ENCODE measurements around the gene RSPRY1.
"Not testable (repeated sequence)": the region's sequence is repeated elsewhere in the genome, so short reads cannot be mapped to it uniquely, and the experiment has no call there.

Gene RSPRY1

GRCh38 chr16:57255686-57256415, 69.7 kb downstream of the RSPRY1 start:
- no peak for DNase-seq (ENCODE audit: low read depth)

DNA sequence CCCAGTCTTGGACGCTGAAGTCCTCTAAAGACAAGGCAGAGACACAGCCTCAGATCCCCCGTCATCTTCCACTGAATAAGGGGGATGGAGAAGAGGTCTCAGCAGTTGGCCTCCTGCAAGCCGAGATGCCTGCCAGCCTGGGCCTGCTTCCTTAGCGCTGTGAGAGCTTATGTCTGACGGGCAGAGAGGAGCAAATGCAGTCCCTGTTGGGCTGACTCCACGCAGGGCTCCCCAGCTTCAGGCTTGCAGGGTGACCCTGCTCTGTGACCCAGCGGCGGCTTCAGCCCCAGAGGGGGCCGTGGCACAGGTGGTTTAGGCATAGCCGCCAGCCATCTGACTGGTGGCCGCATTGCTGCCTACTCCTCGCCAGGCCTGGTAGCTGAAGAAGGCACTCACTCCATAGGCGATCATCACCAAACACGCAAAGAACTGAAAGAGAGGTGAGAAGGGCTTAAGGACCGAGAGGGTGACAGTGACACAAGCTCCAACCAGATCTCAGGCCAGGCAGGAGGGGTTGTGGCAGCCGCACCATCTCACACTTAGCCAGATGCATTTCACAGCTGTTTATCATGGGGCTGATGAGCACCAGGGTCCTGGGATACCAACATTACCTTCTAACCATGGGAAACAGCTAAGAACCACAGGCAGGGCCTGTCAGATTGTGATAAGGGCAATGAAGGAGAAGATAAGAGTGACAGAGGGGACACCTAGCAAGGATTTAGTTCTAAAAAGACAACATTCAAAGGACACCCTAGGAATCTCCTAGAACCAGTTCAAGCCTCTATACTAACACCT, 70.7 kb downstream of the RSPRY1 start:
- DNase-seq (ENCODE audit: low read depth), result no peak

DNA sequence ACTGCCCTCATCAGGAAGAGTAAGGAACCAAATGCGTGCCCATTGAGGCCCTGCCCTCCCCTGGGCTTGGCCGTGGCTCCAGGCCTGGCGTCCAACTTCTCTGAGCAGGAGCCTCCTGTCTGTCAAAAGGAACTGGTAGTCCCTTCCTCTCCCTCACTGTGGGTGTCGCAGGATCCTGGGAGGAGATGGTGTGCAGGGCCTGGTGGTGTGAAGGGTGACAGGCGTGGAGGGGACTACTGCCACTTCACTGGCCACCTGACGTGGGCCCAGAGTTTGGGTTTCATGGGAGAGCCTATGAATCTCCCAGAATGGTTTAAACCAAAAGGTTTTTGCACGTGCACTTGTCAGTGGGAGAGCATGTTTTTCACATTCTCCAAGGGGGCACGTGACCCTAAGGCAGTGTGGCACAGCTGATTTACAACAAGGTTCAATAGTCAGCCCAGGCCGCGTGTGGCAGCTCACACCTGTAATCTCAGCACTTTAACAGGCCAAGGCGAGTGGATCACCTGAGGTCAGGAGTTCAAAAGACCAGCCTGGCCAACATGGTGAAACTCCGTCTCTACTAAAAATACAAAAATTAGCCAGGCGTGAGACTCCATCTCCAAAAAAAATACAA, 71.4 kb downstream of the RSPRY1 start:
- DNase-seq (ENCODE audit: low read depth), result no peak

- no peak for DNase-seq (ENCODE audit: low read depth)
These were observed 72.2 kb downstream of the RSPRY1 start for GRCh38 chr16:57258226-57258909.

GRCh38 chr16:57258910-57259475, 72.9 kb downstream of the RSPRY1 start:
- DNase-seq (ENCODE audit: low read depth), result no peak

DNA sequence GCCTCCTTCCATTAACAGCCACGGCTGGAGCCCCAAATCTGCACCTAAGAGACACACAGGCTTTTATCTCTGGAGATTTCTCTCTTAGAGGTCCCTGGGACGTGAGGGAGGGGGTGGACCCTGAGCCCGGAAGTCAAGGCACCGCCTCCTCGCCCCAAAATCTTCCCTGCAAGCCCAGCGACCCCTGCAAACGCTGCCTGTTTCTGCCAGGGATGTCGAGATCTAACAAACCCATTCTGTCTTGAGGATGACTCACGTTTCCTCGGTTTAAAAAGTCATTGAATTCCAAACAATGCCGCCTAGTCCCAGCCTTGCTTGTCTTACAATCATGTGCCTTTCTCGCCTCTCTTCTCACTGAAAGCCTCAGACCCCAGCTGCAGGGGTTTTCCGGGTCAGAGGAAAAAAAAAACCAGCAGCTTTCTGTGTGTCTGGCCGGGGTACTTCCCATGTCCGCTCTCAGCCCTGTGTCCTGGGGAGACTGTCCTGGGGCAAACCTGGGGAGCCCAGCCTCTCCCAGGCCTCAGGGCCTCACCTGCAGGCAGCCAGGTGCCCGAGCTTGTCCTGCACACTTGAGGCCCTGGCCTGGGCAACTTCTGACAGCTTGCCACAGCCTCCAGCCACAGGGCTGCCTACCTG, 74.3 kb downstream of the RSPRY1 start:
- no peak for DNase-seq (ENCODE audit: low read depth)

DNA sequence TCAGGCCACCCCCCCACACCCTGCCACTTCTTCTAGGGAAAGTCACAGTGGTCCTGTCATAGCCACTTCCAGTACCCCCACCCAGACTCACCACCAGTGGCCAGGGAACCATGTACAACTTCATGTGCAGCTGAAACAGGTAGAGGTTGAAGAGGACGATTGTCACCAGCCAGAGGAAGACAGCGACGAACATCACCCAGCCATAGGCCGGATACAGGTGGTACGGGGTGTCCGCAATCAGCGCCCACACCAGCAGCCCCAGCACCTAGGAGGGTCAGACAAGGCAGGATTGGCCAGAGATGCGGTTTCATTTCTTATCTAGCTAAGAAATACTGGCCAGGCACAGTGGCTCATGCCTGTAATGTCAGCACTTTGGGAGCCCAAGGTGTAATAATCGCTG, 75.7 kb downstream of the RSPRY1 start:
- DNase-seq (ENCODE audit: low read depth), result no peak

- no peak for DNase-seq (ENCODE audit: low read depth)
These were observed 76.9 kb downstream of the RSPRY1 start for GRCh38 chr16:57262841-57263540.

DNA sequence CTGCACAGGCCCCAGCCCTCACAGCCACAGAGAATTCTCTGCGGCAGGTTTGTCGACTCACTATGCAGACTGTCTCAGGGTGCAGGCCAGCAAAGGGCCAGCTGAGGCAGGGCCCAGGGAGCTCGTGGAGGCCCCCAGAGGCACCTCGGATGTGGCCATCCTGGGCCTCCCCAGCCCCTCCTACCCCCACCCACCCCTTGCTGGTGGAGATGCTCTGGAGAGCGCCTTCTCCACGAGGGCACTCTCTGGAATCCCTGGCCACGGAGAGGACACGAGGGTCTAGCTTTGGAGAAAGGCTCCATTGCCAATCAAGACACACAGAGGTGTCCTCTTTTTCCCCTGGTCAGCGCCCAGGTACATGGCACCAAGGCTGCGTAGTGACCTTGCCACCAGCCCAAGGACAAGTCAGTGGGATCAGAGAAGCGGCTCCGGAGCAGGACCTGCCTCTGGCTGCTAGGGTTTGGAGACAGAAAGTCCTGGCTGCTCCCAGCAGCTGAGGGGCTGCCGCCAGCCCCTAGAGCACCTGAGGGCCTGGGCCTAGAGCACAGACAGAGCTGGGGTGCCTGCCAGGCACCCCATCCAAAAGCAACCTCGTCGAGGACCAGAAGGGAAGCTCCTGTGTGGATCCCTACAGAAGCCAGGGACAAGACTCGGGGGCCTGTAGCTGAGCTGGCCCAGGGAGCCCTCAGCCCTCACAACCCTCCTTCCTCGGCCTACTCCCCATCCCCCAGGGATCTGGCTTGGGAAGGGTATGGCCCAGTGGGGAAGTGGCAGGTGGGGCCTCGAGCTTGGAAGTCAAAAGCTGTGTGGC, 77.6 kb downstream of the RSPRY1 start:
- no peak for DNase-seq (ENCODE audit: low read depth)

- DNase-seq (ENCODE audit: low read depth), result no peak
These were observed 78.3 kb downstream of the RSPRY1 start for GRCh38 chr16:57264381-57264780.

DNA sequence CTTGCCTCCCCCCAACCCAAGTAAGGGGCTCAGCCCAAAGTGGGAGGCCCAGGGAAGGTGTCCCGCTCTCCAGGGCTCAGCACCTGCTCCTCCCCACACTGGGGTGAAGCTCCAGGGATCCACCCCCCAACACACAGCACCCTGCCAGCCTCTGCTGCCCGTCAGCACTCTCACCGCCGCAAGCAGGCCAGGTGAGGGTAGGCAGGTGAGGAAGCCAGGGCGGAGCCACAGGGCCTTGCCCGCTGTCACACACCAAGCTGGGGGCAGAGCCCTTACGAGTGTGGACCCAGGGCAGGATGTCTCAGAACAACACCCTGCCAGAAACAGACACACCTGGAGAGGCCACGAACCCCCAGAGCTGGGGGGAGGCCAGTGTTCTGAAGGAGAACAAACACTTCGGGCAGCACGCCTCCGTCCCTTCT, 78.8 kb downstream of the RSPRY1 start:
- DNase-seq (ENCODE audit: low read depth), result no peak

DNA sequence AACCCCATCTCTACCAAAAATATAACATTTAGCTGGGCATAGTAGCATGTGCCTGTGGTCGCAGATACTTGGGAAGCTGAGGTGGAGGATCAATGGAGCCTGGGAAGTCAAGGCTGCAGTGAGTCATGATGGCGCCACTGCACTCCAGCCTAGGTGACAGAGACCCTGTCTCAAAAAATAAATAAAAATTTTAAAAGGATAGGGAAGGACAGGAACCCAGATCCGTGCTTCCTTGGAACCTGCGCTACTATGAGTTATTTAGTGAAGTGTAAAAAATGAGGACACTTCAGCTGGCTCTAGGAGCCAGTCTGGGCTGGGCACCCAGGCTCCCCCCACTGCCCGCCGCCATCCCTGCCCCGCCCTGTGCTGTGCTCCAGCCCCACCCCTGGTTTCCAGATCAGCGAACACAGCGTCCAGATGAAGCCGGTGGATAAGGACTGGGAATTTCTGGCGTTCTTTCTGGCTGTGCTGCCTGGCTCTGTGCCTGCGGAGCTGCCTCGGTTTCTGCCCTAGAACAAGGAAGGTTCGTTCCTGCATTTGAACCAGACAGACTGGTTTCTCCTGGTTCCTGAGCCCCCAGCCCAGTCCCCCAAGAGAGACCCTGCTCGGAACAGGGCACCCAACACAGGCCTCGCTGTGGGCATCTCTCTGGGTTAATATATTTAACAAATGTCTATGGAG, 79.9 kb downstream of the RSPRY1 start:
- no peak for DNase-seq (ENCODE audit: low read depth)

- no peak for DNase-seq (ENCODE audit: low read depth)
These were observed 80.6 kb downstream of the RSPRY1 start for GRCh38 chr16:57266531-57267260.

GRCh38 chr16:57267343-57267742, 81.2 kb downstream of the RSPRY1 start:
- not testable (repeated sequence) for DNase-seq (ENCODE audit: low read depth)

DNA sequence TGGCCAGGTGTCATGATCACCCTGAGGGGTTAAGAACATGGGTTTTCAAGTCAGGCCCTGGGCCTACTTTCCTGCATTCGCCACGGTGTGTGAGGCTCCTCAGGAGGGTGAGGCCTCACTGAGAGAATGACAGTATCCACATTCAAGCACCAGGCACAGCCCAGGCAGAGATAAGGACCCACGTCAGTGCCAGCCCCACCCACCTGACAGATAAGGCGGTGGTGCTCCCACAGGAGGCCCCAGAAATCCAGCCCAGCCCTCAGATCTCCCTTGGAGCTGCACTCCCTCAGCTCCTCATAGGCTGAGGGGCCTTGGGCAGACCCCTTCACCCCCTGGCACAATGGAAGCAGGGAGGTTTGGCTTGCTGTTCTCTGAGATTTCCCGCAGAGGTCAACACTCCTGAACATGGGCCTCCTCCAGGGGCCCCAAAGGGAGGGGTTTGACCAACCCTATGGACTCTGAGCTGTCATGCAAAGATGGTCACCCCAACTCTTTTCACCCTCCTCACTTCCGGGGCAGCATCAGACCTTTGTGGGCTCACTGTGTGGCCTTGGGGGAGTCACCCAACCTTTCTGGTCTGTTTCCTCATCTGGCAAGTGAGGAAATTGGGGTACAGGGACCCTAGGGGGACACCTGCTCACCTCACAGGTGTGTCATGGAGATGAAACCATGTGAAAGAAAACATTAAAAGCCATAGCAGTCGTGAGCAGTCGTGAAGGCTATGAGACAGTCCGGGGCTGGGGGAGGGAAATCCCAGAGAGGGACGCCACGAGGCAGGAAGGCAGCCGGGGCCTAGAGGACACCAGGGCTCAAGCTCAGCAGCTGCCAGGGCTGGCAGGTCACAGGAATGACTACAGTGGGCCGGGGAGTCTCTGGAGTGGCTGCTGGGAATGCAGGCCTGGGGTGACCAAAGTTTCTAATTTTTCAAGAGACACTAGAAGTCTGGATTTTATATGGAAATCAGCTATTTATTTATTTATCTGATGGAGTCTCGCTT, 83.0 kb downstream of the RSPRY1 start:
- DNase-seq (ENCODE audit: low read depth), result no peak

- DNase-seq (ENCODE audit: low read depth), result no peak
These were observed 84.3 kb downstream of the RSPRY1 start for GRCh38 chr16:57270221-57271062.

DNA sequence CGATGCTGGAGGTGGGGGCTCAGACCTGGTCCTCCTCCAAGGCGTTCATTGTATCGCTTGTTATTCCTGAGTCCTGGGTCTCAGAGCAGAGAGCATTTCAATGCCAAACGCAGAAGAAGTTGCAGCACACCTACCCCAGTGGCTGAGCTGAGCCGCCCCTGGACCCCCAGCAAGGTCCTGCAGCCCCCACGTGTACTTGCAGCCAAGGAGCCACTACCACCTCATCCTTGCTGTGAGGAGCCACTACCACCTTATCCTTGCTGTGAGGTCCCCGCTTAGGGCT, 84.9 kb downstream of the RSPRY1 start:
- no peak for DNase-seq (ENCODE audit: low read depth)
